ENCODE results near the gene NCOA4.
"Not testable (repeated sequence)": the region's sequence is repeated elsewhere in the genome, so short reads cannot be mapped to it uniquely, and the experiment has no call there.

Gene NCOA4
- total RNA-seq = 86.4 to 313 (median 308) reads per million in 3 experiments

- DNase-seq = peak; percentile 95
Measured at GRCh38 chr10:46030091-46030937, at the start of gene NCOA4. TSS of gene NCOA4 (minus strand) at chr10:46030623. CDS start at chr10:46016680, 13,943 bp downstream.

GRCh38 chr10:46079831-46080585 lies 49.6 kb upstream of the NCOA4 start:
- no peak for DNase-seq

- DNase-seq = no peak
Measured at GRCh38 chr10:46077731-46078413, 47.4 kb upstream of the NCOA4 start.

GRCh38 chr10:46077141-46077554 lies 46.7 kb upstream of the NCOA4 start:
- DNase-seq = no peak

GRCh38 chr10:46075869-46076268 lies 45.4 kb upstream of the NCOA4 start:
- no peak for DNase-seq

GRCh38 chr10:46074196-46074946 lies 43.9 kb upstream of the NCOA4 start:
- DNase-seq = no peak

GRCh38 chr10:46073564-46073963 lies 43.1 kb upstream of the NCOA4 start:
- no peak for DNase-seq

- DNase-seq = no peak
Measured at GRCh38 chr10:46070749-46071148, 40.3 kb upstream of the NCOA4 start.

GRCh38 chr10:46069771-46070463 lies 39.5 kb upstream of the NCOA4 start:
- DNase-seq = no peak

- DNase-seq = no peak
Measured at GRCh38 chr10:46068905-46069304, 38.5 kb upstream of the NCOA4 start.

- no peak for DNase-seq
Measured at GRCh38 chr10:46068117-46068516, 37.7 kb upstream of the NCOA4 start.

- no peak for DNase-seq
Measured at GRCh38 chr10:46064269-46064817, 33.9 kb upstream of the NCOA4 start.

GRCh38 chr10:46062723-46063428 lies 32.5 kb upstream of the NCOA4 start:
- DNase-seq = no peak

- no peak for DNase-seq
Measured at GRCh38 chr10:46060706-46061105, 30.3 kb upstream of the NCOA4 start.

- DNase-seq = not testable (repeated sequence)
Measured at GRCh38 chr10:46057927-46058326, 27.5 kb upstream of the NCOA4 start.

- DNase-seq = no peak
Measured at GRCh38 chr10:46057038-46057437, 26.6 kb upstream of the NCOA4 start.

GRCh38 chr10:46055771-46056170 lies 25.3 kb upstream of the NCOA4 start:
- no peak for DNase-seq

GRCh38 chr10:46053534-46054434 lies 23.4 kb upstream of the NCOA4 start:
- DNase-seq = no peak

GRCh38 chr10:46052791-46053375 lies 22.5 kb upstream of the NCOA4 start:
- DNase-seq = no peak

Measured in central memory CD4-positive, alpha-beta T cell (primary cell).